GM19351 (cell line): ENCODE results near the gene DDX54.

Experiments
- ATAC-seq: cut with Tn5 transposase; IDR thresholded peaks from one replicate; pipeline ENCODE4 v1.9.1; 2021; ENCODE audit warnings: mild to moderate bottlenecking, moderate library complexity; ENCODE audit not compliant: unreplicated experiment

Gene DDX54

GRCh38 chr12:113165521-113166450, 19.5 kb downstream of the DDX54 start:
- no peak for ATAC-seq

GRCh38 chr12:113164014-113164413, 21.3 kb downstream of the DDX54 start:
- ATAC-seq: no peak

GRCh38 chr12:113163030-113163360, 22.3 kb downstream of the DDX54 start:
- no peak for ATAC-seq

- ATAC-seq: no peak
Observed at GRCh38 chr12:113162102-113163029, 22.9 kb downstream of the DDX54 start.

- ATAC-seq: peak; percentile 55
Observed at GRCh38 chr12:113161415-113162016, 23.8 kb downstream of the DDX54 start.

- no peak for ATAC-seq
Observed at GRCh38 chr12:113159937-113160336, 25.3 kb downstream of the DDX54 start.

GRCh38 chr12:113158439-113159203, 26.7 kb downstream of the DDX54 start:
- ATAC-seq: no peak

- ATAC-seq: no peak
Observed at GRCh38 chr12:113157218-113157859, 27.9 kb downstream of the DDX54 start.

GRCh38 chr12:113155646-113156045, 29.6 kb downstream of the DDX54 start:
- no peak for ATAC-seq

GRCh38 chr12:113155060-113155459, 30.2 kb downstream of the DDX54 start:
- ATAC-seq: no peak

- ATAC-seq: no peak
Observed at GRCh38 chr12:113154351-113154973, 30.8 kb downstream of the DDX54 start.

GRCh38 chr12:113152835-113153814, 32.2 kb downstream of the DDX54 start:
- peak; percentile 59 for ATAC-seq

- ATAC-seq: no peak
Observed at GRCh38 chr12:113152196-113152834, 33.0 kb downstream of the DDX54 start.

- no peak for ATAC-seq
Observed at GRCh38 chr12:113151655-113152054, 33.6 kb downstream of the DDX54 start.

- no peak for ATAC-seq
Observed at GRCh38 chr12:113149361-113150150, 35.7 kb downstream of the DDX54 start, which contains the start of gene CFAP73. Gene CFAP73 (plus strand): TSS chr12:113149724. CDS start chr12:113149858, 134 bp downstream.

- no peak for ATAC-seq
Observed at GRCh38 chr12:113146999-113147398, 38.3 kb downstream of the DDX54 start.
